Subcutaneous abdominal adipose tissue (tissue), 5 donors: ENCODE data around the gene CCDC149.

Experiments used
- H3K27ac ChIP-seq: one replicate; pipeline ENCODE4 v1.7.0; 2013; ENCODE audit warnings: low read depth, mild to moderate bottlenecking, inconsistent platforms, low read length, moderate library complexity
- H3K27me3 ChIP-seq, 5 donors: one replicate each; pipeline ENCODE4 v1.7.0; 2013; ENCODE audit warnings: low read length in 5 of 5, inconsistent platforms in 1 of 5; ENCODE audit not compliant: control insufficient read depth in 5 of 5, insufficient read depth in 4 of 5
- H3K36me3 ChIP-seq, 5 donors: one replicate each; pipeline ENCODE4 v1.7.0; 2013; ENCODE audit warnings: low read length in 5 of 5; ENCODE audit not compliant: control insufficient read depth in 5 of 5, insufficient read depth in 5 of 5
- H3K4me1 ChIP-seq, 5 donors: one replicate each; pipeline ENCODE4 v1.7.0; 2013; ENCODE audit warnings: low read length in 5 of 5, mild to moderate bottlenecking in 3 of 5, moderate library complexity in 1 of 5; ENCODE audit not compliant: control insufficient read depth in 5 of 5, insufficient read depth in 5 of 5
- H3K4me3 ChIP-seq, 5 donors: one replicate each; pipeline ENCODE4 v1.7.0; 2013; ENCODE audit warnings: low read length in 5 of 5, low read depth in 1 of 5
- H3K9ac ChIP-seq, 5 donors: one replicate each; pipeline ENCODE4 v1.7.0; 2013; ENCODE audit warnings: low read length in 5 of 5, mild to moderate bottlenecking in 4 of 5, moderate library complexity in 3 of 5
- H3K9me3 ChIP-seq, 5 donors: one replicate each; pipeline ENCODE4 v1.7.0; 2013; ENCODE audit warnings: low read length in 5 of 5; ENCODE audit not compliant: control insufficient read depth in 5 of 5
- donor health status: healthy.
- donor health status: healthy.
- donor health status: healthy.
- donor health status: healthy.
- donor health status: healthy.

CCDC149 gene

GRCh38 chr4:24837336-24837735 is 75.5 kb downstream of the CCDC149 start:
- Histone ChIP-seq H3K27ac (no peak overlapping the region), H3K27me3 (no peaks in the 10 kb centered on the region), H3K9ac (no peak overlapping the region), H3K9me3 (no peaks in the 10 kb centered on the region), H3K36me3 (peaks cover 18 to 41% (median 28%) of the 10 kb centered on the region in 5 donors), H3K4me1 (no peaks in the 10 kb centered on the region), H3K4me3 (no peak overlapping the region)

GRCh38 chr4:24836661-24837242 is 76.1 kb downstream of the CCDC149 start:
- H3K9ac ChIP-seq = no peak overlapping the region
- H3K27me3 ChIP-seq = no peaks in the 10 kb centered on the region
- H3K27ac ChIP-seq = no peak overlapping the region
- H3K36me3 ChIP-seq = peaks cover 18 to 40% (median 28%) of the 10 kb centered on the region in 5 donors
- H3K9me3 ChIP-seq = no peaks in the 10 kb centered on the region
- no peak overlapping the region for H3K4me3 ChIP-seq
- H3K4me1 ChIP-seq = no peaks in the 10 kb centered on the region

GRCh38 chr4:24835696-24836095 is 77.1 kb downstream of the CCDC149 start:
- no peak overlapping the region for H3K4me3 ChIP-seq
- H3K27ac ChIP-seq = no peak overlapping the region
- no peaks in the 10 kb centered on the region for H3K27me3 ChIP-seq
- H3K9ac ChIP-seq = no peak overlapping the region
- H3K9me3 ChIP-seq = no peaks in the 10 kb centered on the region
- H3K4me1 ChIP-seq = no peaks in the 10 kb centered on the region
- H3K36me3 ChIP-seq = peaks cover 24 to 44% (median 29%) of the 10 kb centered on the region in 5 donors

GRCh38 chr4:24831637-24832036 is 81.2 kb downstream of the CCDC149 start:
- H3K36me3 ChIP-seq = peaks cover 29 to 59% (median 39%) of the 10 kb centered on the region in 5 donors
- H3K9ac ChIP-seq = no peak overlapping the region
- no peak overlapping the region for H3K27ac ChIP-seq
- H3K9me3 ChIP-seq = no peaks in the 10 kb centered on the region
- no peak overlapping the region for H3K4me3 ChIP-seq
- H3K4me1 ChIP-seq = no peaks in the 10 kb centered on the region
- H3K27me3 ChIP-seq = no peaks in the 10 kb centered on the region

GRCh38 chr4:24824720-24825119 is 88.1 kb downstream of the CCDC149 start:
- no peaks in the 10 kb centered on the region for H3K9me3 ChIP-seq
- H3K4me3 ChIP-seq = no peak overlapping the region
- no peak overlapping the region for H3K27ac ChIP-seq
- no peak overlapping the region for H3K9ac ChIP-seq
- H3K4me1 ChIP-seq = no peaks in the 10 kb centered on the region
- peaks cover 26 to 53% (median 35%) of the 10 kb centered on the region in 5 donors for H3K36me3 ChIP-seq
- H3K27me3 ChIP-seq = no peaks in the 10 kb centered on the region

- peaks cover 26 to 53% (median 48%) of the 10 kb centered on the region in 5 donors for H3K36me3 ChIP-seq
- H3K4me1 ChIP-seq = no peaks in the 10 kb centered on the region
- no peaks in the 10 kb centered on the region for H3K9me3 ChIP-seq
- no peak overlapping the region for H3K9ac ChIP-seq
- H3K27ac ChIP-seq = no peak overlapping the region
- no peak overlapping the region for H3K4me3 ChIP-seq
- no peaks in the 10 kb centered on the region for H3K27me3 ChIP-seq
Observed at GRCh38 chr4:24820541-24820940, 92.3 kb downstream of the CCDC149 start.

GRCh38 chr4:24816797-24817196 is 96.0 kb downstream of the CCDC149 start:
- Histone ChIP-seq H3K36me3 (peaks cover 15 to 49% (median 39%) of the 10 kb centered on the region in 5 donors), H3K9ac (no peak overlapping the region)

GRCh38 chr4:24813732-24814131 is 99.1 kb downstream of the CCDC149 start:
- Histone ChIP-seq H3K9ac (no peak overlapping the region), H3K36me3 (peaks cover 0 to 40% (median 29%) of the 10 kb centered on the region in 5 donors), H3K9me3 (no peaks in the 10 kb centered on the region), H3K4me1 (no peaks in the 10 kb centered on the region), H3K27me3 (no peaks in the 10 kb centered on the region), H3K27ac (no peak overlapping the region), H3K4me3 (no peak overlapping the region)

More at GRCh38 chr4:24816797-24817196, 96.0 kb downstream of the CCDC149 start:
- Histone ChIP-seq H3K4me3 (no peak overlapping the region), H3K27ac (no peak overlapping the region), H3K9me3 (no peaks in the 10 kb centered on the region), H3K27me3 (no peaks in the 10 kb centered on the region), H3K4me1 (no peaks in the 10 kb centered on the region)

GRCh38 chr4:24810871-24811631 is 101.8 kb downstream of the CCDC149 start:
- Histone ChIP-seq H3K9me3 (no peaks in the 10 kb centered on the region), H3K27me3 (no peaks in the 10 kb centered on the region), H3K9ac (no peak overlapping the region), H3K36me3 (peaks cover 0 to 41% (median 20%) of the 10 kb centered on the region in 5 donors), H3K27ac (no peak overlapping the region), H3K4me1 (no peaks in the 10 kb centered on the region), H3K4me3 (no peak overlapping the region)

- H3K4me3 ChIP-seq = no peak overlapping the region
- H3K27ac ChIP-seq = no peak overlapping the region
- no peaks in the 10 kb centered on the region for H3K9me3 ChIP-seq
- no peaks in the 10 kb centered on the region for H3K27me3 ChIP-seq
- H3K9ac ChIP-seq = no peak overlapping the region
- peaks cover 0 to 41% (median 20%) of the 10 kb centered on the region in 5 donors for H3K36me3 ChIP-seq
- H3K4me1 ChIP-seq = no peaks in the 10 kb centered on the region
Observed at GRCh38 chr4:24809815-24810405, 102.9 kb downstream of the CCDC149 start.
